ENCODE results near the gene MOG. TPM values are rescaled to one million over a fixed set of nuclear protein-coding genes. Genes with fewer than 3 reads are reported as not detected.

Gene MOG
- total RNA-seq, 1 donor from 2014 or later = not detected

GRCh38 chr6:29675561-29675960 lies 18.7 kb downstream of the MOG start:
- DNase-seq (ENCODE audit: low read depth) = no peak

DNA sequence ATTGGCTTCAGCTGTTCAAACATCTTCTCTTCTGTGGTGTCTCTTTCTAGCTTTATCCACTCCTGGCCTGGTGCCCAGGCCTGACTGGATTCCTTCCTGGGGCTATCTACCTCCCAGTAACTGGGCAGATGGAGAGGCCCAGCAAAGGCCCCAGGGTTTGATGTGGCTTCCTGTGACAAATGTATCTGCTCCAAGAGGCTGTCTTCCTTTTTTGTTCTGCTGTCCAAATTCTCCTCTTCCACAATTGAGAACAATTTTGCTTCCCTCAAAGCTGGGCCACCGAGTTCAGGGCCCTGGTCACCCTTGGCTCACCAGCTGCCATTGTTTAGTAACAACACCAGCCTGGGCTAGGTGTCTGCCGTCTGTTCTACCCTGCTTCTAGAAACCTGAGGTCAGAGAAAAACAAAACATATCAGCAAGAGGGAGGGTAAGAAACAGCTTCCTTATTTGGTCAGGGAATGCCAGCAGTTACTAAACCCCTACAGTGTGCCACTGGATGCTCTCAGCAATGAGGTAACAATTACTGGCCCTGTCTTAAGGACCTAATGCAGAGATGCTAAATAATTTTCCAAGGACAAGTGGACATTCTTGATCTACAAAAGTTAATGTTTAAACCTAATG lies 20.2 kb downstream of the MOG start:
- DNase-seq (ENCODE audit: low read depth) = peak; percentile 29

DNA sequence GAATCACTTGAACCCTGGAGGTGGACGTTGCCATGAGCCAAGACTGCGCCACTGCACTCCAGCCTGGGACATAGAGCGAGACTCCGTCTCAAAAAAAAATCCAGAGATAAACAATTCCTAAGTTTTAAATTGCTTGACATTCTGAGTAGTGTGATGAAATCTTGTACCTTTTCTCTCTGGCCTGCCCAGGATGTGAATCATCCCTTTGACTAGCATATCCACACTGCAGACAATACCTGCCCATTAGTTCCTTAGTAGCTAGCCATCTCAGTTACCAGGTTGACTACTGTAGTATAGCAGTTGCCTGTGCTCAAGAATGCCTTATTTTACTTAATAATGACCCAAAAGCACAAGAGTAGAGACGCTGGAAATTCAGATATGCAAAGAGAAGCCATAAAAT lies 21.2 kb downstream of the MOG start:
- no peak for DNase-seq (ENCODE audit: low read depth)

DNA sequence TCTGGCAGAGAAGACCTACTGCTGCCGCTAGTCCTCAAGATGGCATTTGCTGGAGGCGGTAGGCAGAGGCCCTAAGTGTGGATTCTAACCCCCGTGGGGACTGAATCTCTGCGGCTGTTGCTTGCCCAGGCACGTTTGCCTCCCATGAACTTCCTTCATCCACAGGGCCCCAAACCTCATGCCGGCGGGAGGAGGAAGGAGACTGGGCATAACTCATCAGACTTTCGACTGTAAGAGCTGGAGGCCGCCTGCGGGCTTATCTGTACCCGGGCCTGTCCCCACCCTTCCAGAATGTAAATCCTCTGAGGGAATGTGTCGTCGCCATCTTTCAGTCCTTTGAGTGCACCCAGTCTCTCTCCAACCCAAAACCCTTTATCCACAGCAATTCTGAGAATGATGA lies 23.1 kb downstream of the MOG start:
- DNase-seq (ENCODE audit: low read depth) = no peak

- DNase-seq (ENCODE audit: low read depth) = no peak
These were observed 23.5 kb downstream of the MOG start for GRCh38 chr6:29680416-29680815.

- no peak for DNase-seq (ENCODE audit: low read depth)
These were observed 24.0 kb downstream of the MOG start, which contains the start of gene ZFP57 for GRCh38 chr6:29680904-29681303. TSS of gene ZFP57 (minus strand) at chr6:29681152. CDS start at chr6:29677003, 4,149 bp downstream.

DNA sequence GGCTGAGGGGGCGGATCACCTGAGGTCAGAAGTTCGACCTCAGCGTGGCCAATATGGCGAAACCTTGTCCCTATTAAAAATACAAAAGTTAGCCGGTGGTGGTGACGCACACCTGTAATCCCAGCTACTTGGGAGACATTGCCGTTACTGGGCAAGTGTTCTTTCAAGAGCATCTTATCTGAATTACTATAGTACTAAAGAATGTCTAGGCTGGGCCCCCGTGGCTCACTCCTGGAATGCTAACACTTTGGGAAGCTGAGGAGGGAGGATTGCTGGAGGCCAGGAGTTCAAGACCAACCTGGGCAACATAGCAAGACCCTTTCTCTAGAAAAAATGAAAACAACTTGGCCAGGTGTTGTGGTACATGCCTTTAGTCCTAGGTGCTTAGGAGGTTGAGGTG lies 24.9 kb downstream of the MOG start:
- no peak for DNase-seq (ENCODE audit: low read depth)

- DNase-seq (ENCODE audit: low read depth) = no peak
These were observed 28.9 kb downstream of the MOG start for GRCh38 chr6:29685718-29686326.

DNA sequence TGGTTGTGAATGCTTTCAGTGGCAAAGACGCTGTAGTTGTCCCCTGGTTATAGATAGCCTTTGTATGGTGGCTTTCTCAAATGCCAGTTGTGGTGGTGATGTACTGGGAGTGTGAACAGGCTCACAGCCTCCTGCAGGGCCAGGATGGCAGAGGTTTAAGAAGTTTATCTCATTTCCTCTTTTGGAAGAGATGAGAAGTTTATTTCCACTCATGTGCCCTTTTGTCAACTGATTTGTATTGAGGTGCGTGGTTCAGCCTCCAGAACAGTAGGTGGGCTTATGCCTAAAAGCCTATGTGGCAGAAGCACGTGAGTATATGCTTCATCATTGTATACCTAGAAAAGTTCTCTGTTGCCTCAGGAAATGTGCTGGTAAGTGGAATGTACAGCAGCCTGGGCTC lies 37.7 kb downstream of the MOG start:
- DNase-seq (ENCODE audit: low read depth) = no peak

DNA sequence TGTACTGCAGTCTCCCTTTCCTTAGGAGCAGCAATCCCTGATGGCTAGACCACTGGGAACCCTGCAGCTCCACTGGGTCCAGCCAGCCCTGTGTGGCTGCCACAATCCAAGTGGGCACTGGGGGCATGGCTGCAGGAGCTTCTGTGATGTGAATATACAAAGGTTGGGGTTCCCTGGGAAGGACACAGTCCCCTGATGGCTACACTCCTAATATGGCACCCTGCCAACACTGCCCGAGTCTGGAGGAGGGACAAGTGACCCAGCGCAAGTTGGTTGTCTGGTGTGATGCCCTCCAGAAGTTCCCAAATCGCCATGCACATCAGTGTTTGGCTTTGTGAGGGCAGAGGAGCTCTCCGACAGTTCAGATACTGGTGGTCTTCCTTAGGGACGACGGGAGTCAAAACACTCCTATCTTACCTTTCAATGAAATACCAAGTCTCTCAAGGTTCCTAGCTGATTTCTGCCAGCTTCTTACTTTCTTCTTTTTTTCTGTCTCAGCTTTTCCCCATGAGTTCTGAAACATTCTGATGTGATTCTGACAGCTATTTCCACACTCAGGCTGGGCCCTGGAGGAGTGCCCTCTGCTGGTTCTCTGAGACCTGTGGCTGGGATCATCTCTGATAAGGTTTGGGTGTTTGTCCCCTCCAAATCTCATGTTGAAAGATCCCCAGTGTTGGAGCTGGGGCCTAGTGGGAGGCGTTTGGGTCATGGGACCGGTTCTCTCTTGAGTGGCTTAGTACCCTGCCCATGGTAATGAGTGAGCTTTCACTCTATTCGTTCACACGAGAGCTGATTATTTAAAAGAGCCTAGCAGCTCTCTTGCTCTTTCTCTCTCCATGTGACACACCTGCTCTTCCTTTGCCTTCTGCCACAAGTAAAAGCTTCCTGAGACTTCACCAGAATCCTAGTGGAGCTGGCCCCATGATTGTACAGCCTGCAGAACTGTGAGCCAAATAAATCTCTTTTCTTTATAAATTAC lies 39.5 kb downstream of the MOG start:
- DNase-seq (ENCODE audit: low read depth) = peak; percentile 13

GRCh38 chr6:29702519-29703103 lies 45.7 kb downstream of the MOG start:
- peak; percentile 17 for DNase-seq (ENCODE audit: low read depth)

DNA sequence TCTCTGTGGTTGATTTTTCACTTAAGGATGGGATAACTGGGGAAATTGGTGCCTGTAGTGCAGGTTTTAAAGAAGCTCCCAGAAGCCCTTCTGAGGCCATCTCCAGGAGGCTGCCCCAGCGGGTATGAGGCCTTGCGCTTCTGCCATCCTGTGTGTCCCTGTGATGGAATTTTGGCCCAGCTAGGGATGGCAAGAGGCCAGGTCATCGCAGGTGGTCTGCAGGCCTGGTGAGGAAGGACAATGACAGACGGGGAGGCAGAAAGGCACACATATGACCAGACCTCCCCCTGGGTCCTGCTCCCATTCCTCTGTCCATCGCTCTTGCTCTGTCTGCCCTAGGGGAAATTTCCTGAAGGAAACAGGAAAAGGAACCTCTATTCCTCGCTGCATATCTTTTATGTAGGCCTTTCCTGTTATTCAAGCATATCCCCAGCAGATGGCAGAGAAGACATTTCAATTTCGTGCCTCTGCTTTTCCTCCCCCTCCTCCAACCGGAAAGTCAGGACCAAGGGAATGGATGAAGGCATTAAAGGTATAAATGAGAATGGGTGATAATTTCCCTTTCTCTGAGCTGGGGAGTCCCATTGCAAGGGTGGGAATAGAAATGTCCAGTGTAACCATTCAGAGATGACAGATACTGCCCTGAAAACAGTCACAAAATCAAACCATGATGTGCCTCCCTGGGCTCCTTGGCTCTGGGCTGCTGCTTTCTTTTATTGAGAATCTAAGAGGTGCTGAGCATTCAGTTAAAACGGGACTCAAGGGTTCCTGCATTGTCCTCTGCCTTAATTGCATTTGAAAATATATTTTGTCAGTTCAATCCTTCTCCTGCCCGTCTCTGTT lies 48.7 kb downstream of the MOG start:
- DNase-seq (ENCODE audit: low read depth) = peak; percentile 66

DNA sequence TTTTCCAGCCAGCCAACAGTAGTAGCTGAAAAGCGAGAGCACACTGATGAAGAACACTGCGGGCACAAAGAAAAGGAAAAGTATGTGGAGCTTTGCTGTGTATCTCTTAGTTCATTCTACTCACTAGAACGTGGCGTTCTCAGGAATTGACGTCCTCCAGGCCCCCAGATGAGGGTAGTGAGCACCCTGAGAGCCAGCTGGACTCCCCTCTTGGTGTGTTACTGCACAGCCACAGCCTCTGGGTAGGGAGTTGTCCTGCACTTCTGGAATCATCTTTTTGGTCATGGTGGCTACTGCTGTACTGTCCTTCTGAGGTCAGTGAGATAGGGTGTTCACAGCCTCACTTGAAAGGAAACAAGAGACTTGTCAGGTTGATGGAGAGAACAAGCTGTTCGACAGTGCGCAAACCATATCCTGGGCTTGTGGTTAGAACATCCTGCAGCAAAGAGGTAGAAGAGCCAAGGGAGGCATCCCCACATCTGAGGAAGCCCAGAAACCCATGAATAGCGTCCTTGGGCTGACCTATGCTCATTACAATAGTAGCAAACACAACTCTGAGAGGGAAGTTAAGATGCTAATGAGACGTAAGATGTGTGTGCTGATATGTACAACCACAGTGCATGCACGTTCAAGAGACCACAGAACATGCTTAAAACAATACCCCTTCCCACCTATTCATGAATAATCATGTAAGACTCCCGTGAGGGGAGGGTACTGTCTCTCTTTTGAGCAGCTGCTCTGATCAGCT lies 51.7 kb downstream of the MOG start:
- DNase-seq (ENCODE audit: low read depth) = peak; percentile 30

GRCh38 chr6:29709188-29709587 lies 52.3 kb downstream of the MOG start:
- no peak for DNase-seq (ENCODE audit: low read depth)

DNA sequence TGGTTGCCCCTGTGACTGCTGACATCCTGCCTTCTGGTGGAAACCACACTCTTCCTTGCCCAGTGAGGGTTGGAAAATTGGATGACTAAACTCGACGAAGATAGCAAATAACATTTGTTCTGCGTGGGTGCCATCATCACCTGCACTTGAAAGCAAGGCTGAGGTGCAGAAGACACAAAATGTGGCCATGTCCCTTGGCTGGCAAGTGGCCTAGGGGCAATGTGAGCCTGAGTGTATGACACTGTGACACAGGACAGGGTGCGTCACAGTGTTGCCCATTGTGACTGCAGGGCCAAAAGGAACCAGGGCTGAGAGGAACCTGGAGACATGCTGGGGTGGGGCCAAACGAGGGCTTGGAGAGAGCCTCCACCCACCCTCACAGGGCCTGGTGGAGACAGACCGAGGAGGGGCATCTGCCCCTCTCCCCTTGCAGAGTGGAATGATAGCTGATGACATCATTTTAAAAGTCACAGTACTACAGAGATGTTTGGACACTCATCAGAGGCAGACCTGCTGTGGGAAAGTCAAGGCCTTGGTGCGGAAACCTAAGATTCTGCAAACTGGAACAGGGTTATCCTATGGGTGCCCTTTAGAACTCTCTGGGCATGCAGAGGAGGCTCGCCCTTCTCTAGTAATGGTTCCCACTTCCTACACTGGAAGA lies 53.5 kb downstream of the MOG start:
- no peak for DNase-seq (ENCODE audit: low read depth)

GRCh38 chr6:29720863-29721262 lies 64.0 kb downstream of the MOG start:
- no peak for DNase-seq (ENCODE audit: low read depth)

Measured in myocyte (in vitro differentiated cells).